ENCODE measurements around the gene ZNF205. TPM values are rescaled to one million over a fixed set of nuclear protein-coding genes. Genes with fewer than 3 reads are reported as not detected.

ZNF205 gene
- total RNA-seq, 2 donors from 2014 or later, result 20.9 to 27.0 TPM

DNA sequence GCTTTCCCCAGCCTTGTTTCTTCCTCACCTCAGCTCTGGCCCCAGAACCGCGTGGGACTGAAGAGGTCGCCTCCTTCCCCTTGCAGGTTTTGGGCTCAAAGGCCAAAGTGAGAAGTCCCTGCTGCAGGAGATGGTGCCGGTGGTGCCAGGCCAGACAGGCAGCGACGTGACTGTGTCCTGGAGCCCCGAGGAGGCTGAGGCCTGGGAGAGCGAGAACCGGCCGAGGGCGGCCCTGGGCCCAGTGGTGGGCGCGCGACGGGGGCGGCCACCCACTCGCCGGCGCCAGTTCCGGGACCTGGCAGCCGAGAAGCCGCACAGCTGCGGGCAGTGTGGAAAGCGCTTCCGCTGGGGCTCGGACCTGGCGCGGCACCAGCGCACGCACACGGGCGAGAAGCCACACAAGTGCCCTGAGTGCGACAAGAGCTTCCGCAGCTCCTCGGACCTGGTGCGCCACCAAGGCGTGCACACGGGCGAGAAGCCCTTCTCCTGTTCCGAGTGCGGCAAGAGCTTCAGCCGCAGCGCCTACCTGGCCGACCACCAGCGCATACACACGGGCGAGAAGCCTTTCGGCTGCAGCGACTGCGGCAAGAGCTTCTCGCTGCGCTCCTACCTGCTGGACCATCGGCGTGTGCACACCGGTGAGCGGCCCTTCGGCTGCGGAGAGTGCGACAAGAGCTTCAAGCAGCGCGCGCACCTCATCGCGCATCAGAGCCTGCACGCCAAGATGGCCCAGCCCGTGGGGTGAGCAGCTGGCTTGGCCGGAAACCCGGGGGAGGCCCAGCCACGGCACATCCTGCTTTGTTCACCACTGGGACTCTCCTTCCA is 28.4 kb downstream of the ZNF205 start:
- WGBS, result 94% methylated on average over 69 of the region's 69 CpGs
- H3K27me3 ChIP-seq (replicated peaks; ENCODE audit: insufficient read depth), result no peaks in the 10 kb centered on the region
- intact Hi-C loops (cut with DNase I), result no loop called here
- no peaks in the 10 kb centered on the region for H3K4me1 ChIP-seq (replicated peaks)
- TF ChIP-seq POLR2AphosphoS5 (IDR thresholded peaks at IDR 0.05) (no peak), CTCF (IDR thresholded peaks at IDR 0.05) (no peak), POLR2A (IDR thresholded peaks at IDR 0.05) (no peak)
- H3K9me3 ChIP-seq, result no peaks in the 10 kb centered on the region
- no peaks in the 10 kb centered on the region for H3K36me3 ChIP-seq
- no peak overlapping the region for H3K27ac ChIP-seq
- H3K4me3 ChIP-seq, result no peak overlapping the region
- no peak for DNase-seq (ENCODE audit: low spot score)

DNA sequence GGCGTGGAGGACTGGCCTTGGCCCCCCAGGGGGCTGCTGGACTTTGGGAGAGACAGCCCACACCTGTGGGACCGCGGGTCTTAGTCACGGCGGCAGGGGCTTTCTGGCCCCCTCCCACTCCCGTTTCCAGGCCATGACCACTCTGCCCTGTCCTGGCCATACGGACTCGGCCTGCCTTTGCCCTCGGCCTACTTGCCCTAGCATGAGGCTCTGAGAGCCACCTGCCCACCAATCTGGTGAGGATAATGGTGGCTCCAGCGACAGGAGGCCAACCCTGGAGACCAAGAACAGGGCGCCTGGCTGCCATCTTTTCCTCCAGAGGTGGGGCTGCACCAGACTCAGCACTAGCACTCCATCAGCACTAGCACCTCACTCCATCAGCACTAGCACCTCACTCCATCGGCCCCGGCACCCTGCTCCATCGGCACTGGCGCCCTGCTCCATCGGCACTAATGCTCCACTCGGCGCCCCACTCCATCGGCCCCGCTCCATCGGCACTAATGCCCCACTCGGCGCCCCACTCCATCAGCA is 29.5 kb downstream of the ZNF205 start:
- no peak for DNase-seq (ENCODE audit: low spot score)
- H3K27me3 ChIP-seq (replicated peaks; ENCODE audit: insufficient read depth), result no peaks in the 10 kb centered on the region
- H3K4me1 ChIP-seq (replicated peaks), result no peaks in the 10 kb centered on the region
- no peak overlapping the region for H3K4me3 ChIP-seq
- WGBS, result 96% methylated on average over 23 of the region's 23 CpGs
- no peak for TF ChIP-seq POLR2A (IDR thresholded peaks at IDR 0.05)
- TF ChIP-seq CTCF (IDR thresholded peaks at IDR 0.05), result no peak
- no peak for TF ChIP-seq POLR2AphosphoS5 (IDR thresholded peaks at IDR 0.05)
- intact Hi-C loops (cut with DNase I), result no loop called here
- H3K9me3 ChIP-seq, result no peaks in the 10 kb centered on the region
- no peak overlapping the region for H3K27ac ChIP-seq
- no peaks in the 10 kb centered on the region for H3K36me3 ChIP-seq

- no peak for DNase-seq (ENCODE audit: low spot score)
- no peaks in the 10 kb centered on the region for H3K36me3 ChIP-seq
- 95% methylated on average over 22 of the region's 22 CpGs for WGBS
- no peaks in the 10 kb centered on the region for H3K9me3 ChIP-seq
- intact Hi-C loops (cut with DNase I), result no loop called here
- H3K4me3 ChIP-seq, result no peak overlapping the region
- TF ChIP-seq POLR2A (IDR thresholded peaks at IDR 0.05), result no peak
- no peak for TF ChIP-seq POLR2AphosphoS5 (IDR thresholded peaks at IDR 0.05)
- TF ChIP-seq CTCF (IDR thresholded peaks at IDR 0.05), result no peak
- H3K27me3 ChIP-seq (replicated peaks; ENCODE audit: insufficient read depth), result no peaks in the 10 kb centered on the region
- H3K4me1 ChIP-seq (replicated peaks), result no peaks in the 10 kb centered on the region
- H3K27ac ChIP-seq, result no peak overlapping the region
Observed at GRCh38 chr16:3142327-3142726, 29.9 kb downstream of the ZNF205 start.

DNA sequence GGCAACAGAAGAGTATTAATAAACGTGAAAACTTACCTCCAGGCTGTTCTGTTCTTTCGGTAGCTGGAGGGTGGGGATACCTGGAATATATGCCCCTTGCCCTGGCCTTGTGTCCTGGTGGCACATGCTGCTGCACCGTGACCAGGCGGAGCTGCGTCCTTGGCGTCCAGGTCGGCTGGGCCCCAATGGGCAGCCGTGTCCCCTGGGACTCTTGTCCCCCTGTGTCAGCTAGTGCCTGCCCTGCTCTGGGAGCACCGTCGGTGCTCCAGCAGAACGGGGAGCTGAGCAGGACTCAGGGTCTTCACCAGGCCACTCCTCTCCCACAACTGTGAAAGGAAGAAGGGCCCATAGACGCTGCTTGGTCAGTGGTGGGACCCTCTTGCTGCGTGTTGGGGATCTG is 30.4 kb downstream of the ZNF205 start:
- no peak for DNase-seq (ENCODE audit: low spot score)
- Histone ChIP-seq H3K9me3 (no peaks in the 10 kb centered on the region), H3K27me3 (replicated peaks; ENCODE audit: insufficient read depth) (no peaks in the 10 kb centered on the region), H3K27ac (no peak overlapping the region), H3K4me1 (replicated peaks) (no peaks in the 10 kb centered on the region), H3K36me3 (no peaks in the 10 kb centered on the region), H3K4me3 (no peak overlapping the region)
- intact Hi-C loops (cut with DNase I), result no loop called here
- WGBS, result 90% methylated on average over 13 of the region's 13 CpGs
- no peak for TF ChIP-seq CTCF (IDR thresholded peaks at IDR 0.05)
- no peak for TF ChIP-seq POLR2AphosphoS5 (IDR thresholded peaks at IDR 0.05)

GRCh38 chr16:3143189-3143588 is 30.8 kb downstream of the ZNF205 start:
- 90% methylated on average over 11 of the region's 11 CpGs for WGBS
- DNase-seq (ENCODE audit: low spot score), result no peak

More at GRCh38 chr16:3143189-3143588, 30.8 kb downstream of the ZNF205 start:
- H3K4me1 ChIP-seq (replicated peaks), result no peaks in the 10 kb centered on the region
- H3K27me3 ChIP-seq (replicated peaks; ENCODE audit: insufficient read depth), result no peaks in the 10 kb centered on the region
- no peak overlapping the region for H3K4me3 ChIP-seq
- no peaks in the 10 kb centered on the region for H3K9me3 ChIP-seq
- intact Hi-C loops (cut with DNase I), result no loop called here
- TF ChIP-seq CTCF (IDR thresholded peaks at IDR 0.05) (no peak), POLR2AphosphoS5 (IDR thresholded peaks at IDR 0.05) (no peak), POLR2A (IDR thresholded peaks at IDR 0.05) (no peak)
- no peak overlapping the region for H3K27ac ChIP-seq
- H3K36me3 ChIP-seq, result no peaks in the 10 kb centered on the region

All from prostate gland (tissue), 2 donors.